ENCODE measurements around the gene TMEM120A. TPM values are rescaled to one million over a fixed set of nuclear protein-coding genes. Genes with fewer than 3 reads are reported as not detected.

Gene TMEM120A
- polyA plus RNA-seq, 1 of the 3 experiments (the other 2 are of a cell fraction): 59.8 TPM

- Histone ChIP-seq H3K4me3 (ENCODE audit: low read depth in 2 of 2, low read length in 1 of 2) (no peak overlapping the region), H2AFZ (ENCODE audit: low read depth) (no peak overlapping the region), H4K20me1 (ENCODE audit: insufficient read depth) (no peaks in the 10 kb centered on the region), H3K4me2 (no peak overlapping the region), H3K9me2 (no peaks in the 10 kb centered on the region), H3K36me3 (replicated peaks in 1 of 2; ENCODE audit: control insufficient read depth in 1 of 2, insufficient read depth in 2 of 2, low read length in 1 of 2) (peaks cover 4 to 13% of the 10 kb centered on the region in 2 experiments), H3K27me3 (ENCODE audit: insufficient read depth) (no peaks in the 10 kb centered on the region), H3K79me2 (ENCODE audit: insufficient read depth) (no peaks in the 10 kb centered on the region), H3K27ac (ENCODE audit: low read depth in 2 of 2, low read length in 1 of 2) (no peak overlapping the region), H3K4me1 (ENCODE audit: control insufficient read depth in 1 of 2, insufficient read depth in 2 of 2, low read depth in 1 of 2, low read length in 1 of 2) (peaks cover 0 to 12% of the 10 kb centered on the region in 2 experiments; a peak in 2 of 4 replicates), H3K9me3 (no peaks in the 10 kb centered on the region), H3K9ac (no peak overlapping the region), H3F3A (replicated peaks; ENCODE audit: insufficient read depth) (peaks cover 5% of the 10 kb centered on the region)
- WGBS (ENCODE audit: low lambda C conversion rate): 92% methylated on average over 6 of the region's 6 CpGs
- ChIA-PET CTCF (interaction anchor here (0.6 to 1.3 kb wide), 4 partner anchors 9 to 62 kb away, joined by 3 to 6 read pairs (median 3); no protein-coding TSS in a partner anchor), POLR2A (interaction anchor here (0.6 kb wide), 1 partner anchor 12 kb away, joined by 3 read pairs; no protein-coding TSS in a partner anchor)
- no peak for DNase-seq
- TF ChIP-seq MAX (IDR thresholded peaks at IDR 0.05; ENCODE audit: low read depth) (no peak), EP300 (IDR thresholded peaks at IDR 0.05; ENCODE audit: borderline replicate concordance in 1 of 2, low read depth in 1 of 2, low read length in 1 of 2) (no peak), FOXM1 (IDR thresholded peaks at IDR 0.05; ENCODE audit: low read depth) (no peak), POLR2AphosphoS5 (IDR thresholded peaks at IDR 0.05; ENCODE audit: low read depth, low read length) (no peak), USF2 (IDR thresholded peaks at IDR 0.05; ENCODE audit: borderline replicate concordance, low read depth, low read length) (no peak), NFIC (IDR thresholded peaks at IDR 0.05; ENCODE audit: borderline replicate concordance) (no peak), SIN3A (IDR thresholded peaks at IDR 0.05; ENCODE audit: borderline replicate concordance, low read depth, low read length) (no peak), EZH2phosphoT487 (IDR thresholded peaks at IDR 0.05; ENCODE audit: borderline replicate concordance, low read depth) (no peak), JUND (IDR thresholded peaks at IDR 0.05) (no peak), YY1 (IDR thresholded peaks at IDR 0.05; ENCODE audit: low read depth) (no peak), RXRA (IDR thresholded peaks at IDR 0.05; ENCODE audit: borderline replicate concordance, low read depth) (no peak), ELF1 (IDR thresholded peaks at IDR 0.05) (no peak), CTCF (IDR thresholded peaks at IDR 0.05) (no peak), TEAD4 (IDR thresholded peaks at IDR 0.05; ENCODE audit: borderline replicate concordance, insufficient read depth) (no peak)
Observed at GRCh38 chr7:75960372-75960771, 34.0 kb downstream of the TMEM120A start.

- 85% methylated on average over 9 of the region's 9 CpGs for WGBS (ENCODE audit: low lambda C conversion rate)
- Histone ChIP-seq H2AFZ (ENCODE audit: low read depth) (no peak overlapping the region), H3K4me3 (ENCODE audit: low read depth in 2 of 2, low read length in 1 of 2) (no peak overlapping the region), H3K9me2 (no peaks in the 10 kb centered on the region), H3K79me2 (ENCODE audit: insufficient read depth) (no peaks in the 10 kb centered on the region), H4K20me1 (ENCODE audit: insufficient read depth) (no peaks in the 10 kb centered on the region), H3K36me3 (replicated peaks in 1 of 2; ENCODE audit: control insufficient read depth in 1 of 2, insufficient read depth in 2 of 2, low read length in 1 of 2) (peaks cover 7 to 20% of the 10 kb centered on the region in 2 experiments), H3K4me2 (0 out of 2 replicates have a peak overlapping the region, but pooled peaks have one; percentile 11), H3K4me1 (ENCODE audit: control insufficient read depth in 1 of 2, insufficient read depth in 2 of 2, low read depth in 1 of 2, low read length in 1 of 2) (peaks cover 0 to 10% of the 10 kb centered on the region in 2 experiments; a peak in 2 of 4 replicates), H3K27me3 (ENCODE audit: insufficient read depth) (no peaks in the 10 kb centered on the region), H3F3A (replicated peaks; ENCODE audit: insufficient read depth) (peaks cover 5% of the 10 kb centered on the region), H3K9me3 (no peaks in the 10 kb centered on the region), H3K9ac (no peak overlapping the region), H3K27ac (ENCODE audit: low read depth in 2 of 2, low read length in 1 of 2) (no peak overlapping the region)
- no peak for DNase-seq
- ChIA-PET CTCF (no interaction called here), POLR2A (no interaction called here)
- TF ChIP-seq PBX3 (IDR thresholded peaks at IDR 0.05): peak; percentile 52
- 0 out of 2 replicates have a peak, but pooled peaks have one; percentile 14 for TF ChIP-seq NFIC (IDR thresholded peaks at IDR 0.05; ENCODE audit: borderline replicate concordance)
- peak; percentile 58; the same call in 1 of the 2 replicates for TF ChIP-seq ELF1 (IDR thresholded peaks at IDR 0.05)
- TF ChIP-seq ZBTB33 (IDR thresholded peaks at IDR 0.05; ENCODE audit: borderline replicate concordance, low read depth): no peak
- TF ChIP-seq SMC3 (IDR thresholded peaks at IDR 0.05; ENCODE audit: low read depth, low read length): no peak
- TF ChIP-seq FOXJ3 (CRISPR knock-in tag; IDR thresholded peaks at IDR 0.05): no peak
- TF ChIP-seq TCF12 (IDR thresholded peaks at IDR 0.05): peak; percentile 79
Observed at GRCh38 chr7:75958802-75959543, 35.4 kb downstream of the TMEM120A start.

All from SK-N-SH (cell line).